GM18508 (cell line): ENCODE measurements around the gene LINC01488.

Experiments used
- ATAC-seq: cut with Tn5 transposase; IDR thresholded peaks from one replicate; pipeline ENCODE4 v1.9.1; 2021; ENCODE audit warnings: moderate number of reproducible peaks; ENCODE audit not compliant: insufficient read depth, unreplicated experiment

Gene LINC01488

GRCh38 chr11:69475141-69475865 is 6.2 kb upstream of the LINC01488 start:
- ATAC-seq, result no peak

- ATAC-seq, result no peak
Measured at GRCh38 chr11:69475866-69476471, 5.5 kb upstream of the LINC01488 start.

GRCh38 chr11:69476509-69476961 is 4.9 kb upstream of the LINC01488 start:
- no peak for ATAC-seq

GRCh38 chr11:69477086-69477485 is 4.4 kb upstream of the LINC01488 start:
- no peak for ATAC-seq

GRCh38 chr11:69479591-69480271 is 1.7 kb upstream of the LINC01488 start:
- no peak for ATAC-seq

- ATAC-seq, result no peak
Measured at GRCh38 chr11:69480547-69481392, 693 bp upstream of the LINC01488 start.

GRCh38 chr11:69482322-69482721 is 859 bp downstream of the LINC01488 start:
- ATAC-seq, result no peak

GRCh38 chr11:69483170-69483569 is 1.7 kb downstream of the LINC01488 start:
- no peak for ATAC-seq

- no peak for ATAC-seq
Measured at GRCh38 chr11:69483691-69484426, 2.4 kb downstream of the LINC01488 start.

GRCh38 chr11:69484427-69485259 is 3.2 kb downstream of the LINC01488 start:
- no peak for ATAC-seq

GRCh38 chr11:69485337-69486041 is 4.0 kb downstream of the LINC01488 start:
- ATAC-seq, result no peak

GRCh38 chr11:69486056-69486772 is 4.8 kb downstream of the LINC01488 start:
- no peak for ATAC-seq

GRCh38 chr11:69486773-69487291 is 5.4 kb downstream of the LINC01488 start:
- no peak for ATAC-seq

- ATAC-seq, result no peak
Measured at GRCh38 chr11:69487391-69487790, 5.9 kb downstream of the LINC01488 start.

- no peak for ATAC-seq
Measured at GRCh38 chr11:69487849-69488542, 6.5 kb downstream of the LINC01488 start.

GRCh38 chr11:69488543-69488940 is 7.1 kb downstream of the LINC01488 start:
- ATAC-seq, result no peak
